GM19463 (cell line): Measurements from ENCODE around the gene SLC35F6.
"Not testable (repeated sequence)": the region's sequence is repeated elsewhere in the genome, so short reads cannot be mapped to it uniquely, and the experiment has no call there.

Experiments
- ATAC-seq: cut with Tn5 transposase; IDR thresholded peaks from one replicate; pipeline ENCODE4 v1.9.1; 2021; ENCODE audit warnings: mild to moderate bottlenecking, moderate library complexity; ENCODE audit not compliant: unreplicated experiment

The SLC35F6 gene

DNA sequence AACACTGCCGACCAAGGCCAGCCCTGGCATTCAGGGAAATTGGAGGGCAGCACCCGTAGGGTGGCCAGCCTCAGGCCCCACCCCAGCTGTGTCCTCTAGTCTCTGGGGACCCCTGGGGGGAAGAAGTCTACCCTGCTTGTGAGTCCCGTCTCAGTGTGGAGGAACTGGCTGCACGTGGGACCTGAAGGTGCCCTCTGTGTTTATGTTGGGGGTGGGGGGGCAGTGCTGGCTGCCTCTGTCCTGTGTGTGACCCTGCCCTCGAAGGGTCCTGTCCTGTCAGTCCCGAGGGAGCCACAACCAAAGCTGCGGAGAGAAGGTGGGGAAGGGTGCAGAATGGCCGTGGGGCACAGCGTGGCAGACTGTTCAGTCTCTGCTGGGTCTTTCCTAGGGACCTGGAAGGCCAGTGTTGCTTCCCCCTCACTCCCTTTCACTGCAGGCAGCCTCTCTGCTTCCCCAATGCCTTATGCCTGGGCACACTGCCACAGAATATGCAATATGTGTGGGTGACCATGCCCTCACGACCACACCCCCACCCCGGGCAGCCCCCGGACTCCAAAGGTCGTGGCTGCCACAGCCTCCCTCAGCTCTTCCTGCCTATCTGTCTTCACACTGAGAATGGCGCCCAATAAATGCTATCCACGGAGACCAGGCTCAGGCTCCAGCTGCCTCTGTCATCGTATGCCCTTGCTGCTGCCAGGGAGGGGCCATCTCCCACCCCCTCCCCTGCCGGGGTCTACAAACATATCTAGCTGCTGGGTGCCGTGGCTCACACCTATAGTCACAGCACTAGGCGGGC is 33.3 kb upstream of the SLC35F6 start:
- no peak for ATAC-seq

DNA sequence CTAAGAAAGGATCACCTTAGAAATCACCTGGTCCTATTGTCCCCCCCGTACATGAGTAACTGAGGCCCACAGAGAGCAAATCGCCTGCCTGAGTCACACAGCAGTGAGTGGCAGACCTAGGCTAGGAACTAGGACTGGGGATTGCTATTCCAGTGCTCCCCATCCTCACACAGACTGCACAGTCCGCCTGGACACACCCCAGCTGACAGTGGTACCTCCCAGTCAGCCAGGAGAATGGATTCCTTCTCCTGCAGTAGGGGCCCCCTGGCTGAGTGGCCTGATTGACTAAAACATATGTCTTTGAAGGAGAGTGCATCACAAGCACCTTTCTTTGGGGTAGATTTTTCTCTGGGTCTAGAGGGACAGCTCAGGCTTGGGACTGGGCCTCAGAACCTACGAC is 32.4 kb upstream of the SLC35F6 start:
- ATAC-seq: no peak

DNA sequence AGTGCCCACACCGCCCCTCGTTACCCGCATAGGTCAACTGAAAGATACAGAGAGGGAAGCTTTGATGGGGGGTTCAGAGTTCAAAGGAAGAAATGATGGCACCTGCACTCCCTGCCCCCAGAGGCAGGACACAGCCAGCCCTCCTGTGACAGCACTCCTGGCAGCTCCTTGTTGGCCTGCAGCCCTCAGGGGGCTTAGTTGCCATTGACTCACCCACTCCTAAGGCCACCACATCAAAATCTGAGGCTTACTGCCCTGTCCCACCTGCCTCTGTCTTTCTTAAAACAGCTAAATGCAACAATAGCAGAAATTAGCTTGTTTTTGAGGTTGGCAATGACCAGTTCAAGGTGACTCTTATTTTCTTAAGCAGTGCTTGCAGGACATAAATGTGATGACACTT is 31.6 kb upstream of the SLC35F6 start:
- ATAC-seq: no peak

DNA sequence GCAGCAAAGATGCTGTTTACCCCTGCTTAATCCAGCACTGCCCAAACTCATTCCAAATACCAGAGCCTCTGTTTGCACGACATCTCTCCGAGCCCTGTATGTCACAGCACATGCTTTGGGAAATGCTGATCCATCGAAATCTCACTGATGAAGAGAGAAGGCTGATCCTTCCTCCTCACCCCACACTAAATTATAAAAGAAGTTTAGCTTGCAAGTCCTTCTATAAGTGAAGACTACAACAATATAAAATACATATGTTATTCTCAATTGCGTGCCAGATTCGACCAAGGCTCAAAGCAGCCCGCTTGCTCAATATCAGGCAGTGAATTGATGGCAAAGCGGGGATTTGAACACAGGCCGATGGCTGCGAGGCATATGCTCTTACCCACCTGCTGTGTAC is 30.7 kb upstream of the SLC35F6 start:
- ATAC-seq: no peak

DNA sequence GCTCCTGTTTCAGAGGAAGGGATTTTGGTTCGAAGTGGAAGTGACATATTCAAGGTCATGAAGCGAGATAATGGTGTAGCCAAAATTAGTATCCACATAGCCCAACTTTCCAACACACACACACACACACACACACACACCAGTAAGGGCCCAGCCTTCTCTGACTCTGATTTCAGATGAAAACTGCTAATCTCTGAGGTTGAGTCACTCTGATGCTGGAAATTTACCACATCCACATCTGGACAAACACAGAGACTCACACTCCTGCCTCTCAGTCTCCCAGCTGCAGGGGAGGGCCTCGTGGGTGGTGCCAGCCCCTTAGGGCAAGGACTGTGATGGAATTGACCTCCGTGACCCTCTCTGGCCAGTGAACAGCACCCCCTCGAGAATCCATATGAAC is 29.0 kb upstream of the SLC35F6 start:
- no peak for ATAC-seq

DNA sequence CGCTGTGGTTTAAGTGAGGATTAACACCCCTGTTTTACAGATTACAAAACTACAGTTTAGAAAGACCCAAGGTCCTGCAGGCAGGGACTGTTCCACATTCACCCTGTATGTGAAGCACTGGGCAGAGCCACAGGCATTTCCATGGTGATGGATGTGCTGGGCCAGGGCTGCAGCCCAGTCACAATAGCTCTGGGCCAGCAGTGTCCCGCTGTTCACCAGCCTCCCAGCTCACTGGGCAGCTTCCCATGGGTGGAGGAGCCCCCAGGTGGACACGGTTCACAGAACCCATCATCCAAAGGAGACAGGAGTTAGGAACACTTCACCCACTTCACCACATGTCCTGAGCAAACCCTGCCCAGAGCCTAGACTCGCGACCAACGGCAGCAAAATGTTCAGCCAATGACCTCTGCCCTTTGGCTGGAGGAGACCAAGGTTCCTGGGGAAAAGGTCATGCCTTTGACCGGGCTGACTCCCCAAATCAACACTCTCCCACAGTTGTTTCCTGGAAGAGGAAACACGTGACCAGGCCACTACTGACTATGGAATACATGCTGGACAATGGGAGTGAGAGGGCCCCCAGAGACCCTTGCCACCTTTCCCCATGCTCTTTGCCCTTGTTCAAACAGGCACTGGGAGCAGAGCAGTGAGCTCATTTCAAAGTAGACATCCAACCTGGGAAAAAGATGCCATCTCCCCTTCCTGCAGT is 28.0 kb upstream of the SLC35F6 start:
- ATAC-seq: no peak

DNA sequence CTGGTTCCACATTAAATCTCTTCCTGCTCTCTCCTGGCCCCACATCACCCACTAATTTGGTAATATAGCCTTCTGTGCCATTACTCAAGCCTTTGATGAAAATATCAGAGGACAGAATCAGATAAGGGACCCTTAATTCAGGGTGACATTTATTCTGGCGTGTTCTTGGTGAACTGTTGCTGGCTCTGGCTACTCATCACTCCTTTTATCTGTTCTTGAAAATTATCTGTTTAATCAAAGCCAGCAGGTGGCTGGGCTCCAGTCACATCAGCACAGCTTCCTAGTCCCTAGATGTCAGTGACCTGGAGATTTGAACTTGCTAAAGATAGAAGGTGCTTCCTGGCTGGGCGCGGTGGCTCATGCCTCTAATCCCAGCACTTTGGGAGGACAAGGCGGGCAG is 26.9 kb upstream of the SLC35F6 start:
- ATAC-seq: no peak

DNA sequence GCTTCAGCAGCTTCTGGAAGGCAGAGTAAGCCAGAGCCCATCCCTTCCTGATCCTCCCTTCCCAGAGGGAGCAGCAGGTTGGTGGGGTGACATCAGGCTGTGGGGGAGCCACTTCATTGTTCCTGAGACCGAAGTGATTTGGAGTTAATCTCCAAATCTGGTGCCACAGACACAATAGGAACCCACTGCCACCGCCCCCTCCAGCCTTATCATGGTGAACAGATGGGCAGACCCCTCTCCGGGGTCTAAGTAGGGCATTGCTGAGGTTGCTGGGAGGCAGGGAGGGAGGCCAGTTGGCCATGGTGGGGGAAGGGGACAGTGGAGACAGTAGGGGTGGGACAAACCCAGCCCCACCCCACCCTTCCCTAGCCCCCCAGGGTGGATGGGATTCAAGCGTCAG is 25.6 kb upstream of the SLC35F6 start:
- ATAC-seq: no peak

DNA sequence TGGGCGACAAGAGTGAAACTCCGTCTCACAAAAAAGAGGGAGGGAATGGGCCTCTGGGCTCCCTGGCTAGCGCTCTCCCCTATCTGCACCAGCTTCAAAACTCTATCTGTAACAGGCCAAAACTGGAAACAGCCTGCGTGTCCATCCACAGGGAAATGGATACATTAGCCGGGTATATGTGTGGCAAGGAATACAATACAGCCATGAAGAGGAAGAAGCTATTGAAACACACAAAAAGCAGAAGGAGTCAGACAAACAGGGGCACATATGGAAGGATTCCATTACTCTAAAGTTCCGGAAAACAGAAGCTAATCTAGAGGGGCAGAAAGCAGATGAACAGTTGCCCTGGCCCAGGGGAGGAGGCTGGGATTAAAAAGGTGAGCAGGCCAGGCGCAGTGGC is 24.6 kb upstream of the SLC35F6 start:
- no peak for ATAC-seq

DNA sequence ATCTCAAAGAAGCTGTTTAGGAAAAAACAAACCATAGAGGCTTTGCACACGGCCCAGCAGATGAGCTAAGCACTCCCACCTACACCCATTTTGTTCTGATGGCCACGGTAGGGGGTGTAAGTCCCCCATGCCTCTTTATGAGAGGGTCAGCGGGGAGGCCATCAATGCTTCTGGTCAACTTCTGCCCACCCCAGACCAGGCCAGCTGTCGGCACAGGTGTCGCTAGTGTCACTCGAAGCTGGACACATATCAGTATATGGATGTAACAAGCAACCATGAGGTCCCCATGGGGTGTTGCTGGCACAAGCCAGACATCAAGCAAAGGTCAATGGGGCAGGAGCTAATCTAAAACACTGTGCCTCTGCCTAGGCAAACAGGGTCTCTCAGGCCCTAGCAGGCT is 23.7 kb upstream of the SLC35F6 start:
- no peak for ATAC-seq

DNA sequence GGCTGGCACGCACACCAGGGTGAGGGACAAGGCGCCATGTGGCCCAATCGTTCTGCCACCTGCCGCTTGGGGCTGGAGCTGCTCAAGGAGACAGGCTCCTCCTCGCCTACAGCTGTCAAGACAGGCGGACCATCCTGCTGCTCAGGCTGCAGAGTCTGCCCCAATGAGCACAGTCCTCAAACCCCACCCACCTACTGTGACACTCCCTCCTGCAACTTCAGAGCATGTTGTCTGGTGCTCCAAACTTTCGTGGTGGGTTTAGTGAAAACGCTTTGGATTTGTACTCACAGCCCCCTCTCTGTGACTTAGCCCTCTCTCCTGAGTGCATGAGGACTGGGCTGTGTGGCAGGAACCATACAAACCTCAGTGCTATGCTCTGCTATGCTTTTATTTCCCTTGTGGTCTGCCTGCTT is 23.2 kb upstream of the SLC35F6 start:
- peak; percentile 58 for ATAC-seq

DNA sequence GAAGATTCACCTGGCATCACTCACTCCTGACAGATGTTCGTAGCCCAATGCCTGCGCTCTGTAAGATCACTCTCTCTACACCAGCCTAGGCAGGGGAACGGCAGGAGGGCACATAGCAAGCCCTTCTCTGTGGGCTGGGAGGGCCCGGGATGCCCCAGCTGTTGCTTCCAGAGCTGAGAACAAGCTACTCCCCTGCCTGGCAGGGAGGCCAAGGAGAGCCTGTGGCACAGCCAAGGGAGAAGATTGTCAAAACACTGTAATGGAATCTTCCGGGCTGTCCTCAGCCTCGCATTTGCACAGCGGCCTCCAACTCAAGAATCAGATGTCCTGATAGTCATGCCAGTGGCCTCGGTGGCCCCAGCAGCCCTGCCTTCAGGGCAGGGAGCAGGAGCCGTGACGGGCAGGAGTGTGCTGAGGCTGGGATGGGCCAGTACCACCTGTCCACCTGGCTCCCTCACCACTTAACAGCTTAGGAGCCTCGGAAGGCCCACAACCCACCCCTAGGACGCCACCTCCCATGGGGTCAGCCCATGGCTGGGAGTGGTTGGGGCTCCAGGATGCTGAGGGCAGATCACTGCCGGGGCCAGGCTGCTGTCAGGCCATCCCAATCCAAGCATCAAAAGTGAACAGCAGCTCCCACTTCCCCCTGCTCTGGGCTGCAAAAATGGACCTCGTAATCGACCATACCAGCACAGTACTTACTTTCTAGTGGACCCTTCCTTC is 21.9 kb upstream of the SLC35F6 start:
- no peak for ATAC-seq

DNA sequence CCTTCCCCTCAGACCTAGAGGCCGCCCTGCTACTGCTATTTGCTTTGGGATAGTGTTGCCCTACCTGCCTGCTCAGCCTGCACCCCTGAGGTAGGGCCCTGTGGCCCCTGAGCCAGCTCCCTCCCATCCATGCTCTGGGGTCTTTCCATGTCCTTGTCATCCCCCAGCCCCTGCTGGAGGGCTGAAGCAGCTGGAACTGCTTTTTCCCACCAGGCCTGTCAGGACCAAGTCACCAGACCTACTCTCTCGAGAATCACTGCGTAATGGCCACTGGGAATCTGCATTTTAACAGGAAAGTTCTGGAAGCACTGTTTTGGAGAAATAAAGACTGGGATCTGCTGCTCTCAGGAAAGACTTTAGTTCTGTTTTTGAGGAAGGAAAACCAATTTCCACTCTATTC is 20.2 kb upstream of the SLC35F6 start:
- ATAC-seq: no peak

DNA sequence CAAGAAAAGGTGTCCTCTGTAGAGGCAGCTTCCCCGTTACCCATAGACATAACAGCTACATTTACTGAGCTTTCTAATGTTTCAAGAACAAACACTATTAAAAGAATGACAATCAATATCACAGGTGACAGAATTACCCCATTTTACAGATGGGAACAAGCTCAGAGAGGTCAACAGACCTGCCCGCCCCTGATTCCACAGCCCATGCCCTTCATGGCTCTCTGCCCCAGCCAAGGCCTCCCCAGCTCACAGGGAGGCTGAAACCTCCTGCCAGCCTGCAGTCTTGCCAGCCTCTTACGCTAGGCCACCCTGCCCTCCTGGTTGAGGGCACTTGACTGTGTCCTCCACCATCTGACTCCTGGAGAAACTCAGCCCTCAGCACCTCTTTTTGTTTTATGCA is 19.1 kb upstream of the SLC35F6 start:
- ATAC-seq: no peak

DNA sequence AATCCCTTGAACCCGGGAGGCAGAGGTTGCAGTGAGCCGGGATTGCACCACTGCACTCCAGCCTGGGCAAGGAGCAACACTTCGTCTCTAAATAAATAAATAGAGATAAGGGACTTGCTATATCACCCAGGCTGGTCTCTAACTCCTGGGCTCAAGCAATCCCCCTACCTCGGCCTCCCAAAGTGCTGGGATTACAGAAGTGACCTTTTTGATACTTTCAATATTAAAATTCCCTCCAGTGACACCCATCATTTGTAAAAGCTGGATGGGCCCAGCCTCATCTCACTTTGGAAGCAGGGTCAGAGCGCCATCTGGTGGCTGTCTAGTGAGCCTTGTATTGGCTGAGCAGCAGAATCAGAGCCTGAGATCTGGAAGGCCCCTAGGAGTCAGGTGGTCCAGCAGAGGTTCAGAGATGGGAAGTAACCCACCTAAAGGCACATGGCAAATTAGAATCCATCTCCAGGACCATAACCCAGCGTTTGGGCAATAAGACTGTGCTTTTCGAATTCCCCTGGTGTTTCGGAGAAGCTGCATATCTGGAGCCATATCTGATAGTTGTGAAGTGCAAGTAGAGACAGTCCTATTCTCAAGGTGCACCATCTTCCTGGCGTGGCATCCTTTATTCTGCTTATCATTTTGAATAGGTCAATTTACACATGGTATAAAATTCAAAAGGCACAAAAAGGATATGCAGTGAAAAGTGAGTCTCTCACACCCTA is 18.3 kb upstream of the SLC35F6 start:
- ATAC-seq: no peak

DNA sequence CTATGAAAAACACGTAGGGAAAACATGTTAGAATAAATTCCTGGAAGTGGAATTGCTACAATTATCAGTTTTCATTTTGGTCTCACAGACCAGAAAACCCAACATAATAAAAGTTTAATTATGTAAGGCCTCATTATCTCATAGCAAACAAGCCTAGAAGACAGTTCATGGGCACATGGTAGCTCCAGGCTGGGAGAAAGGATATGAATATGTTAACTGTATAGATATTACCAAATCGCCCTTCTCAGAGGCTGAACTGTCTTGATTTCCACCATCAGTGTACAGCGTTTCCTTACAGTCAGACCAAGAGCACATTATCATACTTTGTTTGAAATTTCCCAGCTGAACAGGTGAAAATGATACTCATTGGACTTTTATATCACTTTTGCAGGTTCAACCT is 17.1 kb upstream of the SLC35F6 start:
- no peak for ATAC-seq

DNA sequence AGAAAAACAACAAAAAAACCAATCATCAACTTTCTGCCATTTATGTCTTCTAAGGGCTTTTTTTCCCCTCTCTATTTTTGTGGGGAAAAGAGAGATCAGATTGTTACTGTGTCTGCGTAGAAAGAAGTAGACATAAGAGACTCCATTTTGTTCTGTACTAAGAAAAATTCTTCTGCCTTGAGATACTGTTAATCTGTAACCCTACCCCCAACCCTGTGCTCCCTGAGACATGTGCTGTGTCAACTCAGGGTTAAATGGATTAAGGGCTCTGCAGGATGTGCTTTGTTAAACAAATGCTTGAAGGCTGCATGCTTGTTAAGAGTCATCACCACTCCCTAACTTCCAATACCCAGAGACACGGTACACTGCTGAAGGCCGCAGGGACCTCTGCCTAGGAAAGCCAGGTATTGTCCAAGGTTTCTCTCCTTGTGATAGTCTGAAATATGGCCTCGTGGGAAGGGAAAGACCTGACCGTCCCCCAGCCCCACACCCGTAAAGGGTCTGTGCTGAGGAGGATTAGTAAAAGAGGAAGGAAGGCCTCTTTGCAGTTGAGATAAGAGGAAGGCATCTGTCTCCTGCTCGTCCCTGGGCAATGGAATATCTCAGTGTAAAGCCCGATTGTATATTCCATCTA is 14.2 kb upstream of the SLC35F6 start:
- ATAC-seq: not testable (repeated sequence)

DNA sequence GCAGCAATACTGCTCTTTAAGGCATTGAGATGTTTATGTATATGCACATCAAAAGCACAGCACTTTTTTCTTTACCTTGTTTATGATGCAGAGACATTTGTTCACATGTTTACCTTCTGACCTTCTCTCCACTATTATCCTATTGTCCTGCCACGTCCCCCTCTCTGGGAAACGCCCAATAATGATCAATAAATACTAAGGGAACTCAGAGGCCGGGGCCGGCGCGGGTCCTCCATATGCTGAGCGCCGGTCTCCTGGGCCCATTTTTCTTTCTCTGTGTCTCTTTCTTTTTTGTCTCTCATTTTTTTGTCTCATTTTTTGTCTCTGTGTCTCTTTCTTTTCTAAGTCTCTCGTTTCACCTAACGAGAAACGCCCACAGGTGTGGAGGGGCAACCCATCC is 13.6 kb upstream of the SLC35F6 start:
- not testable (repeated sequence) for ATAC-seq

DNA sequence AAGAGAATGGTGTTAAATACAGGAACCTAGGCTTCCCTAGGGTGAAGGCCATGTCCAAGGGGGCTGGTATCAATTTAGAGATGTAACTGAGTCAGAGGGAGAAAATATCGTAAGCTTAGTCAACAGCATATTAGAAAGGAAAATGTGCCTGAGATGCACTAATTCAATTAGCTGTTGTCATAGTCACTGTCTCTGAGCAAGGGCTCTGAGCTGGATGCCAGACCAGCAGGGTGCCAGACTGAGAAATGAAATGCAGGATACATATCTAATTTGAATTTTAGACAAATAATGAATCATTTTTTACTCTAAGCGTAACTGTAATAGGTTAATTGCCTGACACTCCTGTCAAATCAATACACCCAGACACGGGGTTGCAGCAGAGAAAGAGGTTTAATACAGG is 11.4 kb upstream of the SLC35F6 start:
- no peak for ATAC-seq

DNA sequence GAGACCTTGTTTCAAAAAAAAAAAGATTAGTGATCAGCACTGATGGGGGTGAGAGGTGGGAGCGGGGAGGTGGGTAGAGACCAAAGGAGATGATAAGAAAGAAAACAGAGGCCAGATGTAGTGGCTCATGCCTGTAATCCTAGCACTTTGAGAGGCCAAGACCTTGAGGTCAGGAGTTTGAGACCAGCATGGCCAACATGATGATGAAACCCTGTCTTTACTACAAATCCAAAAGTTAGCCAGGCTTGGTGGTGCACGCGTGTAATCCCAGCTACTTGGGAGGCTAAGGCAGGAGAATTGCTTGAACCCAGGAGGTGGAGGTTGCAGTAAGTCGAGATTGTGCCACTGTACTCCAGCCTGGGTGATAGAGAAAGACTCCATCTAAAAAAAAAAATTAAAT is 9.5 kb upstream of the SLC35F6 start:
- ATAC-seq: no peak
